HG03066 (cell line): ENCODE results near the gene LAPTM4A.
A peak's percentile ranks its signal among the peaks of the same experiment; 100 is the strongest.

Experiments
- ATAC-seq: cut with Tn5 transposase; IDR thresholded peaks from one replicate; pipeline ENCODE4 v1.9.1; 2021; ENCODE audit warnings: low read depth; ENCODE audit not compliant: unreplicated experiment

LAPTM4A gene

GRCh38 chr2:19989667-19990415, 61.6 kb downstream of the LAPTM4A start, which contains the start of gene WDR35:
Gene WDR35, minus strand, starts transcription at chr2:19990105. Its CDS starts 90 bp downstream, at chr2:19990015.
- ATAC-seq, result peak; percentile 87

DNA sequence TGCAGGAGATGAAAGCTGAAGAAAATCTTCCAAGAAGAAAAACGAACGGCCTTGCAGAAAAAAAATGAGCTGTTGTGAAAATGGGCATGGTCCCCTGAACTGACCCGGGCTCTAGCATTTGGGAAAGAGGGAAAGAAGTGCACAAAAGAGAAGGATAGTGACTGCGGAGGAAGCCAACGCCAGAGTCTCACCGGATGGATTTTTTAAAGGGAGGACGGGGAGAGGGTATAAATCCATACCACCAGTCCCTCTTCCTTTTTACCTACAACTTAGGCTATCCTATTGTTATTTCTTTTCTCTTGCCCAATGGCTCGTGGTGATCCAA, 62.1 kb downstream of the LAPTM4A start:
- ATAC-seq, result no peak

GRCh38 chr2:19988600-19988999, 62.8 kb downstream of the LAPTM4A start:
- ATAC-seq, result no peak

GRCh38 chr2:19987936-19988335, 63.5 kb downstream of the LAPTM4A start:
- peak; percentile 67 for ATAC-seq
